Activated CD4-positive, alpha-beta T cell treated with anti-CD3 and anti-CD28 coated beads for 1 hour (primary cell): ENCODE results near the gene RPS15.

ENCODE experiments used
- DNase-seq: peaks from one replicate; pipeline ENCODE4 v3.0.0-alpha.2; 2020

RPS15 gene

GRCh38 chr19:1489463-1490310 lies 51.5 kb downstream of the RPS15 start:
- no peak for DNase-seq
